Astrocyte of the spinal cord (primary cell): Measurements from ENCODE around the gene GNAT3.
A peak's percentile ranks its signal among the peaks of the same experiment; 100 is the strongest.

Experiments used
- DNase-seq: peaks from one replicate; pipeline ENCODE4 v3.0.0; 2011; ENCODE audit warnings: low read depth, low spot score
- H3K4me3 ChIP-seq: 2 replicates; pipeline ENCODE4 v1.5.1; 2011; ENCODE audit warnings: low read depth, mild to moderate bottlenecking, low read length, moderate library complexity
- CTCF ChIP-seq: IDR thresholded peaks from 2 replicates; pipeline ENCODE4 v1.5.1; 2012; ENCODE audit warnings: low read depth, mild to moderate bottlenecking, low read length, inconsistent platforms
- in situ Hi-C: cut with HindIII; loops from 2 replicates; pipeline ENCODE4 v1.10.0; 2017; ENCODE audit warnings: low sequenced_read_pairs

The GNAT3 gene

GRCh38 chr7:80445351-80445750 lies 66.5 kb downstream of the GNAT3 start:
- DNase-seq = no peak
- in situ Hi-C loops = no loop called here
- no peak overlapping the region for H3K4me3 ChIP-seq
- TF ChIP-seq CTCF = no peak

- H3K4me3 ChIP-seq = no peak overlapping the region
- no peak for DNase-seq
- TF ChIP-seq CTCF = no peak
- in situ Hi-C loops = no loop called here
Measured at GRCh38 chr7:80444811-80445210, 67.1 kb downstream of the GNAT3 start.

GRCh38 chr7:80443325-80443724 lies 68.5 kb downstream of the GNAT3 start:
- no peak for DNase-seq
- in situ Hi-C loops = no loop called here
- no peak for TF ChIP-seq CTCF
- no peak overlapping the region for H3K4me3 ChIP-seq

- DNase-seq = peak; percentile 36
- H3K4me3 ChIP-seq = no peak overlapping the region
- in situ Hi-C loops = no loop called here
- no peak for TF ChIP-seq CTCF
Measured at GRCh38 chr7:80440883-80441282, 71.0 kb downstream of the GNAT3 start.

- no peak for TF ChIP-seq CTCF
- H3K4me3 ChIP-seq = no peak overlapping the region
- in situ Hi-C loops = no loop called here
- peak; percentile 67 for DNase-seq
Measured at GRCh38 chr7:80439894-80440821, 71.7 kb downstream of the GNAT3 start.

GRCh38 chr7:80435521-80435920 lies 76.3 kb downstream of the GNAT3 start:
- DNase-seq = no peak
- in situ Hi-C loops = no loop called here
- no peak for TF ChIP-seq CTCF
- no peak overlapping the region for H3K4me3 ChIP-seq
